SK-N-SH treated with all-trans-retinoic acid at 6 μM for 48 hours (cell line): ENCODE results near the gene IFT43.

Experiments
- ATAC-seq: fragments of 200-7000 bp; cut with Tn5 transposase; 3 replicates; pipeline ENCODE4 v1.9.1; 2020; ENCODE audit warnings: mild to moderate bottlenecking, moderate library complexity
- BACH2 ChIP-seq: fragments of 250-450 bp; sonication (Bioruptor Pico); IDR thresholded peaks from 2 replicates; pipeline ENCODE4 v1.9.0; 2021; ENCODE audit warnings: mild to moderate bottlenecking, borderline replicate concordance
- CREB5 ChIP-seq: fragments of 250-450 bp; sonication (Bioruptor Pico); IDR thresholded peaks from 2 replicates; pipeline ENCODE4 v1.5.1; 2020; ENCODE audit warnings: low read depth, mild to moderate bottlenecking, moderate library complexity
- CSDC2 ChIP-seq: fragments of 250-450 bp; sonication (Bioruptor Pico); IDR thresholded peaks from 2 replicates; pipeline ENCODE4 v1.5.0; 2020; ENCODE audit warnings: mild to moderate bottlenecking, moderate library complexity
- CSRNP3 ChIP-seq: fragments of 250-450 bp; sonication (Bioruptor Pico); IDR thresholded peaks from 2 replicates; pipeline ENCODE4 v1.5.1; 2021; ENCODE audit warnings: mild to moderate bottlenecking, moderate library complexity
- ESRRG ChIP-seq: fragments of 250-450 bp; sonication (Bioruptor Pico); IDR thresholded peaks from 2 replicates; pipeline ENCODE4 v1.6.1; 2021; ENCODE audit warnings: mild to moderate bottlenecking
- GLIS3 ChIP-seq: fragments of 250-450 bp; sonication (Bioruptor Pico); IDR thresholded peaks from 2 replicates; pipeline ENCODE4 v1.5.0; 2020; ENCODE audit warnings: mild to moderate bottlenecking, moderate library complexity
- ISL1 ChIP-seq: fragments of 250-450 bp; sonication (Bioruptor Pico); IDR thresholded peaks from 2 replicates; pipeline ENCODE4 v2.1.2; 2022; ENCODE audit warnings: mild to moderate bottlenecking, moderate library complexity
- OSR1 ChIP-seq: fragments of 250-450 bp; sonication (Bioruptor Pico); IDR thresholded peaks from 2 replicates; pipeline ENCODE4 v1.8.0; 2022; ENCODE audit warnings: moderate library complexity, mild to moderate bottlenecking, inconsistent platforms
- PATZ1 ChIP-seq: fragments of 250-450 bp; sonication (Bioruptor Pico); IDR thresholded peaks from 2 replicates; pipeline ENCODE4 v1.8.0; 2020; ENCODE audit warnings: mild to moderate bottlenecking, moderate library complexity, borderline replicate concordance
- POU6F1 ChIP-seq: fragments of 250-450 bp; sonication (Bioruptor Pico); IDR thresholded peaks from 2 replicates; pipeline ENCODE4 v1.8.0; 2021; ENCODE audit warnings: low read depth, mild to moderate bottlenecking, moderate library complexity, borderline replicate concordance
- PPARA ChIP-seq: fragments of 250-450 bp; sonication (Bioruptor Pico); IDR thresholded peaks from 2 replicates; pipeline ENCODE4 v1.5.0; 2020; ENCODE audit warnings: mild to moderate bottlenecking, borderline replicate concordance
- RARB ChIP-seq: fragments of 250-450 bp; sonication (Bioruptor Pico); IDR thresholded peaks from 2 replicates; pipeline ENCODE4 v1.8.0; 2021; ENCODE audit warnings: mild to moderate bottlenecking, moderate library complexity
- SNAI2 ChIP-seq: fragments of 250-450 bp; sonication (Bioruptor Pico); IDR thresholded peaks from 2 replicates; pipeline ENCODE4 v1.5.0; 2020; ENCODE audit warnings: mild to moderate bottlenecking, moderate library complexity
- TCF4 ChIP-seq: fragments of 250-450 bp; sonication (Bioruptor Pico); IDR thresholded peaks from 2 replicates; pipeline ENCODE4 v1.8.0; 2021; ENCODE audit warnings: mild to moderate bottlenecking, moderate library complexity, borderline replicate concordance
- TOX ChIP-seq: fragments of 250-450 bp; sonication (Bioruptor Pico); IDR thresholded peaks from 2 replicates; pipeline ENCODE4 v1.8.0; 2021; ENCODE audit warnings: mild to moderate bottlenecking, moderate library complexity, borderline replicate concordance
- TSHZ2 ChIP-seq: fragments of 250-450 bp; sonication (Bioruptor Pico); IDR thresholded peaks from 2 replicates; pipeline ENCODE4 v1.5.0; 2020; ENCODE audit warnings: mild to moderate bottlenecking, moderate library complexity
- ZC3H10 ChIP-seq: fragments of 250-450 bp; sonication (Bioruptor Pico); IDR thresholded peaks from 2 replicates; pipeline ENCODE4 v1.5.1; 2021; ENCODE audit warnings: mild to moderate bottlenecking, moderate library complexity
- ZFP3 ChIP-seq: fragments of 250-450 bp; sonication (Bioruptor Pico); IDR thresholded peaks from 2 replicates; pipeline ENCODE4 v1.5.0; 2020; ENCODE audit warnings: mild to moderate bottlenecking, moderate library complexity
- ZFP30 ChIP-seq: fragments of 450-650 bp; formaldehyde crosslinking; IDR thresholded peaks from 2 replicates; pipeline ENCODE4 v1.5.0; 2022; ENCODE audit warnings: mild to moderate bottlenecking, moderate library complexity
- ZNF565 ChIP-seq: fragments of 450-650 bp; formaldehyde crosslinking; conservative IDR thresholded peaks from 2 replicates; pipeline ENCODE4 v1.5.0; 2020; ENCODE audit warnings: low read depth, mild to moderate bottlenecking, moderate library complexity
- ZNF70 ChIP-seq: fragments of 450-650 bp; formaldehyde crosslinking; IDR thresholded peaks from 2 replicates; pipeline ENCODE4 v1.5.0; 2020; ENCODE audit warnings: mild to moderate bottlenecking, moderate library complexity
- ZNF8 ChIP-seq: fragments of 450-650 bp; formaldehyde crosslinking; IDR thresholded peaks from 2 replicates; pipeline ENCODE4 v1.5.0; 2020; ENCODE audit warnings: mild to moderate bottlenecking, moderate library complexity

Gene IFT43

GRCh38 chr14:75969126-75969525, 16.4 kb upstream of the IFT43 start:
- TF ChIP-seq ISL1 (CRISPR knock-in tag) (no peak), TSHZ2 (CRISPR knock-in tag) (no peak), ZNF565 (CRISPR knock-in tag) (no peak), PPARA (CRISPR knock-in tag) (no peak), PATZ1 (no peak), ZNF70 (CRISPR knock-in tag) (no peak), TCF4 (CRISPR knock-in tag) (no peak), POU6F1 (no peak), ZFP3 (CRISPR knock-in tag) (no peak), SNAI2 (no peak), CSDC2 (CRISPR knock-in tag) (no peak), CSRNP3 (CRISPR knock-in tag) (no peak), ZFP30 (CRISPR knock-in tag) (no peak), BACH2 (CRISPR knock-in tag) (no peak)
- ATAC-seq: no peak

GRCh38 chr14:75969891-75970290, 15.7 kb upstream of the IFT43 start:
- no peak for TF ChIP-seq POU6F1
- TF ChIP-seq RARB (CRISPR knock-in tag): no peak
- no peak for TF ChIP-seq ZNF565 (CRISPR knock-in tag)
- TF ChIP-seq ISL1 (CRISPR knock-in tag): no peak
- TF ChIP-seq GLIS3 (CRISPR knock-in tag): no peak
- TF ChIP-seq ZNF8 (CRISPR knock-in tag): no peak
- no peak for TF ChIP-seq ZFP3 (CRISPR knock-in tag)
- TF ChIP-seq ZC3H10 (CRISPR knock-in tag): no peak
- TF ChIP-seq CREB5 (CRISPR knock-in tag): no peak

GRCh38 chr14:75970989-75971388, 14.6 kb upstream of the IFT43 start:
- ATAC-seq: no peak
- no peak for TF ChIP-seq ZC3H10 (CRISPR knock-in tag)
- no peak for TF ChIP-seq OSR1 (CRISPR knock-in tag)
- TF ChIP-seq SNAI2: no peak
- TF ChIP-seq RARB (CRISPR knock-in tag): no peak
- TF ChIP-seq CSDC2 (CRISPR knock-in tag): no peak
- no peak for TF ChIP-seq ISL1 (CRISPR knock-in tag)
- no peak for TF ChIP-seq ZNF565 (CRISPR knock-in tag)
- TF ChIP-seq TCF4 (CRISPR knock-in tag): no peak
- TF ChIP-seq ESRRG (CRISPR knock-in tag): no peak
- no peak for TF ChIP-seq PPARA (CRISPR knock-in tag)
- no peak for TF ChIP-seq GLIS3 (CRISPR knock-in tag)
- no peak for TF ChIP-seq ZNF70 (CRISPR knock-in tag)
- TF ChIP-seq TOX (CRISPR knock-in tag): no peak

More at GRCh38 chr14:75969891-75970290, 15.7 kb upstream of the IFT43 start:
- ATAC-seq: no peak
